ELR (cell line): ENCODE measurements around the gene SPSB3.
A peak's percentile ranks its signal among the peaks of the same experiment; 100 is the strongest.

Source experiments
- DNase-seq: peaks from one replicate; pipeline ENCODE4 v3.0.0-alpha.2; 2015; ENCODE audit warnings: low read depth

Gene SPSB3

GRCh38 chr16:1763521-1764511, 18.6 kb downstream of the SPSB3 start:
- peak; percentile 48 for DNase-seq

GRCh38 chr16:1762879-1763520, 19.4 kb downstream of the SPSB3 start:
- DNase-seq = no peak

- no peak for DNase-seq
These were observed 20.0 kb downstream of the SPSB3 start for GRCh38 chr16:1762196-1762878.

GRCh38 chr16:1761751-1762150, 20.6 kb downstream of the SPSB3 start:
- no peak for DNase-seq

GRCh38 chr16:1760911-1761310, 21.5 kb downstream of the SPSB3 start:
- no peak for DNase-seq

GRCh38 chr16:1759511-1759910, 22.9 kb downstream of the SPSB3 start:
- no peak for DNase-seq

- no peak for DNase-seq
These were observed 23.4 kb downstream of the SPSB3 start for GRCh38 chr16:1758923-1759322.

GRCh38 chr16:1757714-1758461, 24.5 kb downstream of the SPSB3 start:
- no peak for DNase-seq

GRCh38 chr16:1754204-1754603, 28.2 kb downstream of the SPSB3 start:
- no peak for DNase-seq

GRCh38 chr16:1752853-1753252, 29.5 kb downstream of the SPSB3 start:
- no peak for DNase-seq

- DNase-seq = no peak
These were observed 30.4 kb downstream of the SPSB3 start for GRCh38 chr16:1751946-1752345.

GRCh38 chr16:1749152-1750117, 32.9 kb downstream of the SPSB3 start:
- peak; percentile 80 for DNase-seq

GRCh38 chr16:1747934-1748333, 34.4 kb downstream of the SPSB3 start:
- no peak for DNase-seq

- DNase-seq = peak; percentile 86
These were observed 35.6 kb downstream of the SPSB3 start for GRCh38 chr16:1746693-1747195.

- peak; percentile 98 for DNase-seq
These were observed 36.3 kb downstream of the SPSB3 start for GRCh38 chr16:1745900-1746692.

GRCh38 chr16:1745181-1745899, 37.0 kb downstream of the SPSB3 start:
- peak; percentile 95 for DNase-seq

- DNase-seq = no peak
These were observed 38.0 kb downstream of the SPSB3 start for GRCh38 chr16:1744338-1744840.
